Measurements from ENCODE around the gene TNFRSF18. TPM values are rescaled to one million over a fixed set of nuclear protein-coding genes. Genes with fewer than 3 reads are reported as not detected.

Gene TNFRSF18
- total and polyA plus RNA-seq, 2 experiments from 2014 or later, result 1.1 to 1.5 TPM

- ATAC-seq (no peak), DNase-seq (ENCODE audit: low spot score) (no peak)
- H3K36me3 ChIP-seq (ENCODE audit: insufficient read depth), result no peaks in the 10 kb centered on the region
- H3F3A ChIP-seq (replicated peaks; ENCODE audit: low read depth), result 0 out of 2 replicates have a peak, but pooled peaks cover 11% of the 10 kb centered on the region
- H2AFZ ChIP-seq, result no peak overlapping the region
- H3K27ac ChIP-seq (ENCODE audit: low read depth), result no peak overlapping the region
- Mint-ChIP-seq H3K36me3 (ENCODE audit: low read depth) (peaks cover 2% of the 10 kb centered on the region; the same call in 1 of the 3 replicates), H3K27ac (no peak overlapping the region; the same call in 1 of the 2 replicates), H3K4me3 (no peak overlapping the region; the same call in 2 of the 3 replicates), H3K27me3 (ENCODE audit: insufficient read depth, low read depth, poor library complexity) (peaks cover 23% of the 10 kb centered on the region), H3K9me3 (no peaks in the 10 kb centered on the region), H3K4me1 (peaks cover 20% of the 10 kb centered on the region)
- H3K9me2 ChIP-seq (ENCODE audit: insufficient read depth), result no peaks in the 10 kb centered on the region
- no peaks in the 10 kb centered on the region for H4K20me1 ChIP-seq (replicated peaks; ENCODE audit: insufficient read depth)
- no peaks in the 10 kb centered on the region for H3K27me3 ChIP-seq (ENCODE audit: insufficient read depth)
- TF ChIP-seq STAT1 (IDR thresholded peaks at IDR 0.05; ENCODE audit: unreplicated experiment), result no peak
- no peak for TF ChIP-seq POLR2AphosphoS5 (IDR thresholded peaks at IDR 0.05; ENCODE audit: low read depth)
- no peak for TF ChIP-seq ZNF462 (CRISPR knock-in tag; IDR thresholded peaks at IDR 0.05)
- TF ChIP-seq EZH2phosphoT487 (IDR thresholded peaks at IDR 0.05; ENCODE audit: unreplicated experiment), result no peak
- no peak for TF ChIP-seq NANOG (IDR thresholded peaks at IDR 0.05; ENCODE audit: borderline replicate concordance)
- TF ChIP-seq JUNB (IDR thresholded peaks at IDR 0.05; ENCODE audit: unreplicated experiment), result no peak
- H3K4me3 ChIP-seq, result no peak overlapping the region
- peaks cover 14% of the 10 kb centered on the region; the same call in 1 of the 2 replicates for H3K4me1 ChIP-seq (ENCODE audit: insufficient read depth)
- H3K4me2 ChIP-seq, result no peak overlapping the region
- H3K79me2 ChIP-seq (replicated peaks; ENCODE audit: insufficient read depth), result peaks cover 11% of the 10 kb centered on the region; the same call in 1 of the 2 replicates
Measured at GRCh38 chr1:1165900-1166421, 40.4 kb downstream of the TNFRSF18 start.
